Fibroblast of villous mesenchyme (primary cell): ENCODE results near the gene ITPRID2. TPM values are rescaled to one million over a fixed set of nuclear protein-coding genes. Genes with fewer than 3 reads are reported as not detected.
"Not testable (repeated sequence)": the region's sequence is repeated elsewhere in the genome, so short reads cannot be mapped to it uniquely, and the experiment has no call there.

ENCODE experiments used
- DNase-seq: peaks from one replicate; pipeline ENCODE4 v3.0.0-alpha.2; 2010; ENCODE audit warnings: low read depth
- H3K4me3 ChIP-seq: 2 replicates; pipeline ENCODE4 v1.5.1; 2011; ENCODE audit warnings: low read depth, mild to moderate bottlenecking, low read length
- total RNA-seq: library from RNA; depleted of rRNA; stranded (reverse); fragments of >200 nt; gene quantifications from 2 replicates; pipeline ENCODE4 v1.2.3, GENCODE V29; 2012
- TF ChIP-seq, protein P1 (sequence below): IDR thresholded peaks from 2 replicates; pipeline ENCODE4 v1.5.1; 2012; ENCODE audit warnings: low read depth, mild to moderate bottlenecking, low read length; ENCODE audit not compliant: insufficient read depth

The ITPRID2 gene
- total RNA-seq, 1 donor, result 301 TPM

DNA sequence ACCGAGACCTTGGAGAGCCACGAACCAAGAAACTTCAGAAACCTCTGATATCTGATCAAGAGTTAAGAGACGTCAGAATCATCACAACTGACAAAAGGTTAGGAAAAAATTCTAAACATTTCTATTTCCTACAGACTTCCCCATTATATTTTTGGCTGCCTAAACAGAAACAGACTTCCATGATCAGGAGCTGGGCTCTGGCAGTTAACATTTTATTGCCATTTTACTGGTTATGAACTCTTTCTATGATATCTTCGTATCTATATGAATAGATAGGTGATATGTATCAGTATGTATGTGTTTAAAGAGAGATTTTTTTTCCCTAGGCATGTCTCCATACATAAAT is 63.0 kb downstream of the ITPRID2 start:
- TF ChIP-seq, protein P1, sequence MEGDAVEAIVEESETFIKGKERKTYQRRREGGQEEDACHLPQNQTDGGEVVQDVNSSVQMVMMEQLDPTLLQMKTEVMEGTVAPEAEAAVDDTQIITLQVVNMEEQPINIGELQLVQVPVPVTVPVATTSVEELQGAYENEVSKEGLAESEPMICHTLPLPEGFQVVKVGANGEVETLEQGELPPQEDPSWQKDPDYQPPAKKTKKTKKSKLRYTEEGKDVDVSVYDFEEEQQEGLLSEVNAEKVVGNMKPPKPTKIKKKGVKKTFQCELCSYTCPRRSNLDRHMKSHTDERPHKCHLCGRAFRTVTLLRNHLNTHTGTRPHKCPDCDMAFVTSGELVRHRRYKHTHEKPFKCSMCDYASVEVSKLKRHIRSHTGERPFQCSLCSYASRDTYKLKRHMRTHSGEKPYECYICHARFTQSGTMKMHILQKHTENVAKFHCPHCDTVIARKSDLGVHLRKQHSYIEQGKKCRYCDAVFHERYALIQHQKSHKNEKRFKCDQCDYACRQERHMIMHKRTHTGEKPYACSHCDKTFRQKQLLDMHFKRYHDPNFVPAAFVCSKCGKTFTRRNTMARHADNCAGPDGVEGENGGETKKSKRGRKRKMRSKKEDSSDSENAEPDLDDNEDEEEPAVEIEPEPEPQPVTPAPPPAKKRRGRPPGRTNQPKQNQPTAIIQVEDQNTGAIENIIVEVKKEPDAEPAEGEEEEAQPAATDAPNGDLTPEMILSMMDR, result no peak
- peak overlapping the region; percentile 49 for H3K4me3 ChIP-seq
- DNase-seq, result peak; percentile 53

DNA sequence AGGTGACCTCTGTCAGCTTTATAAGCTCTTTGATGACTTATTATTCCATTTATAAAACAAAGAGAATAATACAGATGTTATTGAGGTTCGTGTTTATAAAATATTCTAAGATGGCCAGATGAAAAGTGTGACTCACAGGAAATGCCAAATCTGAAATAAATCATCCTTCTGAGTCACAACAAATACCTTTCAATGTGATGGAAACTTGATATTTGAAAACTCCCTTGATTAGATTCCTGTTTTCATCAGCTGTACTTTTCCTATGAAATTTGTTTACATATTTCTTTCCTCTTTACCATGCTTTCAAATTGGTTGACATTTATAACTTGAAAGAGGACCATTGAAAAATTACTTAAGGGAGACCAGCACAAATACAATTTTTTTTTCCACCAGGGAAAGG is 63.5 kb downstream of the ITPRID2 start:
- TF ChIP-seq, protein P1, result no peak
- H3K4me3 ChIP-seq, result no peak overlapping the region
- peak; percentile 69 for DNase-seq

DNA sequence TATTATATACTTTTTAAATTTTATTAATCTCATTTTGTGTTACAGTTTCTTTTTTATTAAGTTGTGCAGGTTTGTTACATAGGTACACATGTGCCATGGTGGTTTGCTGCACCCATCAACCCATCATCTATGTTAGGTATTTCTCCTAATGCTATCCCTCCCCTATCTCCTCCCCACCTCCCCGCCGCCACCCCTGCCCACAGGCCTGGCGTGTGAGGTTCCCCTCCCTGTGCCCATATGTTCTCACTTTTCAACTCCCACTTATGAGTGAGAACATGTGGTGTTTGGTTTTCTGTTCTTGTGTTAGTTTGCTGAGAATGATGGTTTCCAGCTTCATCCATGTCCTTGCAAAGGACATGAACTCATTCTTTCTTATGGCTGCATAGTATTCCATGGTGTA is 64.3 kb downstream of the ITPRID2 start:
- not testable (repeated sequence) for DNase-seq, H3K4me3 ChIP-seq

- no peak for DNase-seq
- TF ChIP-seq, protein P1, result no peak
- H3K4me3 ChIP-seq, result no peak overlapping the region
These were observed 66.1 kb downstream of the ITPRID2 start for GRCh38 chr2:181957668-181958067.

GRCh38 chr2:181958726-181959125 is 67.2 kb downstream of the ITPRID2 start:
- no peak for DNase-seq
- H3K4me3 ChIP-seq, result no peak overlapping the region
- TF ChIP-seq, protein P1, result no peak

- TF ChIP-seq, protein P1, result no peak
- DNase-seq, result no peak
- no peak overlapping the region for H3K4me3 ChIP-seq
These were observed 68.0 kb downstream of the ITPRID2 start for GRCh38 chr2:181959508-181959907.

DNA sequence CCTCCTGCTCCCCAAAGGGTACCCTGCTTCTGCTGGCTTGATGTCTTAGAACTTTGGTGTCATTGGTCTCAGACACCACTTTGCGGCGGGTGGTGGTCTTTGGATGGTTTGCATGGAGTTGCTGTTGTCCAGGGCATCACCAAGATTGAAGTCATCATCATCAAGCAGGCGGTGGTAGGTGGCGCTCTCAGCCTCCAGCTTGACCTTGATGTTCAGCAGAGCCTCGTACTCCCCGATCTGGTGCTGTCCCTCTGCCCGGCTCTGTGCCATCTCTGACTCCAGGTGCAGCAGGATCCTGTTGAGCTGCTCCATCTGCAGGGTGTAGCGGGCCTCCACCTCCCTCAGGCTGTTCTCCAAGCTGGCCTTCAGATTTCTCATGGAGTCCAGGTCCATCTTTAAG is 69.6 kb downstream of the ITPRID2 start:
- H3K4me3 ChIP-seq, DNase-seq: not testable (repeated sequence)

- TF ChIP-seq, protein P1, result no peak
- DNase-seq, result no peak
- H3K4me3 ChIP-seq, result no peak overlapping the region
These were observed 70.6 kb downstream of the ITPRID2 start for GRCh38 chr2:181962142-181962541.
